C1 segment of cervical spinal cord (tissue), 14 donors: ENCODE results near the gene RWDD4.
A peak's percentile ranks its signal among the peaks of the same experiment; 100 is the strongest.

Source experiments
- DNase-seq, 14 donors: peaks; one replicate each; lab custom pipeline; 2025; lab: John Stamatoyannopoulos, UW

RWDD4 gene

DNA sequence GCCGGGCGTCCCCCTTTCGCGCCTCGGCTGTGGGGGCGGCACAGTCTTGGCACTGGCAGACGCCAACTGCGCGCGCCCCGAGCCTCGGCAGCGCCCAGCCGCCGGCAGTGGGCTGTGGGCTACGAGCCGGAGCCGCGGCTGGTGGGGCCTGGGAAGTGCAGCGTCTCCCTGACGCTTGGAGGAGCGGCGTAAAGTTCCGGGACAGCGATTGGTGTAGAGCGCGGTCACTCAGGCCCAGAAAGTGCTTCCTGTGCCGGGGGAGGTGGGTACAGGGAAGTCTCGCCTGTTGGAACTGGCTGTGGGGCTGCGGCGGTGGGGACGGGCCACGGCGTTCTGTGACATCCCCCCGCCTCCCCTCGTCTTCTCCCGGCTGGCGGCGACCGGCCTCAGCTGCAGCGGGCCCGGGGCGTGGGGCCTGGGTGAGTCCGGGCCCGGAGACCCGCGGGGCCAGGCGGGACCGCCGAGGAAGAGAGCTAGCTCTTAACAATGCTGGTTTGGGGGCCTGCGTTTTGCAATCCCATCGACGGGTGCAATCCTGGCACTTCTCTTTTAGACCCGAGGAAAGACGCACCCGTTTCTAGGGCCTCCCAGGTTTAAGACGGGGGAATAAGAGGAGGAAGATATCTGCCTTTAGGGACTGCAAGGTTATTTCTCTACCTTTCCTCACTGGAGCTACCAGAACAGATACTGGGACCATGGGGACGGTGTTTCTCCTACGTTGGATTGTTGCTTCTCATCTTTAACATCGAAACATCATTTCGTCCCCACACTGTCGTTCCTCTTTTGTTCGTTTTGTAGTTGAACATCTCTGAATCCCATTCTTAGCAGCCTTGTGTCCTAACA is at the start of gene RWDD4, which contains the start of gene TRAPPC11:
Gene RWDD4 (minus strand): TSS at position 157 of the 843 bp plus-strand sequence. CDS start 233 bp downstream, outside the sequence.
Gene TRAPPC11 (plus strand): TSS at position 265 of the 843 bp plus-strand sequence. CDS start 4,575 bp downstream, outside the sequence.
- peak; percentile 44 to 96 (median 91) for DNase-seq

DNA sequence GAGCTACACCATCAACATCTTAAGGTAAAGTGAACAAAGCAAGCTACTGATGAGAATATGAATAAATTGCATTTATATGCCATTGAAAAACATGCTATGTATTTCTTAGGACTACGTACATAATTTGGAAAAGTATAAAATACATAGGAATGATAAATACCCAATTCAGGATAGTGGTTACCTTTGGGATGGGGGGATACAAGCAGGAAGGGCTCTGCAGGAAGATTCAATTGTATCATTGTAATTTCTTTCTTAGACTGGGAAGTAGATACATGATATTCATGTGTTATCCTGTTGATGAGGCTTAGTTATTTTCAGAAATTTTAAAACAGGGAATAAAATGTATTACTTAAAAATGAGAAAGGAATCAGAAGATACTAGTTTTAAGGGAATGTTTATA is 43.5 kb upstream of the RWDD4 start:
- no peak for DNase-seq

DNA sequence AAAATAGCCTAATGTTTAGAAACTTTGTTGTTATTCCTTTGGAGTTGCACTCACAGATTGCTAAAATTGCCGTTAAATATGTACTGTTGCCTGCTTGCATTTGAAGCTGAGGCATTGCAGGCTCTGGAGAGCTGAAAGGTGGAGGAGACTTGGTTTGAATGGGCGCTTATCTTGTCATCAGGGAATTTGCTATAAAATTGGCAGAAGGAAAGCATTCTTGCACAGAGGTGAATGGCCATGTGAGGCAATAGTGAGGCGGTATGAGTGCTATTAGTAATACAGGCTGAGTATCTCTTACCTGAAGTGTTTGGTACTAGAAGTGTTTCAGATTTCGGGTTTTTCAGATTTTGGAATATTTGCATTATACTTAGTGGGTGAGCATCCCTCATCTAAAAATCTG is 41.4 kb upstream of the RWDD4 start:
- DNase-seq, result no peak

DNA sequence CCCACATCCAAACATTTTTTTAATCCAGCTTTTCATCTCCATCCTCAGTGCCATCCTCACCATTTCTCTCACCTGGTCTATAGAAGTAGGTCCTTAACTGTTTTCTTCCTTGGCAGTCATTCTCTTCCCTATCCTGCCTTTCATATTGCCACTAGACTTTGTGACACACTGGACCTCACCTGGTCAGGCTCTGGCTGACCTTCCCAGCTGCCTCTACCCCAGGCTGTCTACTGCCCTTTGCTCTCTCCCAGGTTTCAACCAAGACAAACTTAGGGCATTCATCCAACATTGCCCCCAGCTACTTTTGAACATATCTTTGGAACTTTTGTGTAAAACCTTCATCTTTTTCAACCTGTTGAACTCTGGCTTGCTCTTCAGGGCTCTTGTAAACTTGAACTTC is 39.9 kb upstream of the RWDD4 start:
- DNase-seq, result no peak

DNA sequence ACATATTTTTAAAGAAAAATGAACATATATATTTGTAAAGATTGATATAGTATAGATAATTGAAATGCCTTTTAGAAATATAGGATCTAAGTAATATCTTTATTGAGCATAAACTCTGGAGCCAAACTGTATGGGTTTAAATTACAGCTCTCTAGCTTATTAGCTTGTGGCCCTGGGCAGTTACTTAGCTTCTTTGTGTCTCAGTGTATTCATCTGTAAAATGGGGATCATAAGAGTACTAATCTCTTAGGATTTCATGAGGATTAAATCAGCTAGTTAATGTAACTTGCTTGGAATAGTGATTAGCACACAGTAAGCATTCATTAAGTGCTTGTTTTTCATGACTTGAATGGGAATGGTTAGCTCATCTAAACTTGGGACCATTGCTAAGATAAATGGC is 32.9 kb upstream of the RWDD4 start:
- no peak for DNase-seq

DNA sequence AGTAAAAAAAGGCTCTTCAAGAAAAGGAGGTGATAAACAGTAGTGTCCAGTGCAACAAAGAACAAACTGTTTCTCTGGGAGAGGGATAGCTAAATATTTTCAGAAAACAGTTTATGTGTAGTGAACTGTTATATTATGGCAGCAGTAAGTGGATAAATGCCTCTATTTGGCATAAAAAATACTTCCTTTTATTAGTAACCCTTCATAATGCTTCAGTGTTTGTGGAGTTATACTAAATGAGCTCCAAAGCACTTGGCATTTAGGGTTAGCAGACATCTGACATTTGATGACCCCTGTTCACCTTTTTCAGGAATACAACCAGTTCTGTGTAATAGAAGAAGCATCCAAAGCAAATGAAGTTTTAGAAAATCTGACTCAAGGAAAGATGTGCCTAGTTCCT is 32.0 kb upstream of the RWDD4 start:
- DNase-seq, result no peak

DNA sequence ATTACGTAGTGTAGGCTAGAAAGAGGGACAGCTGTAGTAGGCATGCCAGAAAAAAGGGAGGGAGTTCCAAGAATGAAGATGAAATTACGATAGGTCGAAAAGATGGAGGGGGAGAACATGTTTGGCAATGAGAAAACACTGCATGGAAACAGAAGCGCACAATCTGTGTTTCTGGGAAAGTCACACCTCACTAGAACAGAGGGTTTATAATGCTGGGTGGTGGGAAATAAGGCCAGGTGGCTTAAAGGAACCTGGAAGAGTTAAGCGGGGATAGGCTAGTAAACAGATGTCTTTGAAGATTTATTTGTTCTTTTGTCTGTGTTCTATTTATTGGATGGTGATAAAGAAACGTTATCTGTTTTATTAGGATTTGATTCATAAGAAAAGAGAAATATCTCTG is 29.2 kb upstream of the RWDD4 start:
- DNase-seq, result no peak

DNA sequence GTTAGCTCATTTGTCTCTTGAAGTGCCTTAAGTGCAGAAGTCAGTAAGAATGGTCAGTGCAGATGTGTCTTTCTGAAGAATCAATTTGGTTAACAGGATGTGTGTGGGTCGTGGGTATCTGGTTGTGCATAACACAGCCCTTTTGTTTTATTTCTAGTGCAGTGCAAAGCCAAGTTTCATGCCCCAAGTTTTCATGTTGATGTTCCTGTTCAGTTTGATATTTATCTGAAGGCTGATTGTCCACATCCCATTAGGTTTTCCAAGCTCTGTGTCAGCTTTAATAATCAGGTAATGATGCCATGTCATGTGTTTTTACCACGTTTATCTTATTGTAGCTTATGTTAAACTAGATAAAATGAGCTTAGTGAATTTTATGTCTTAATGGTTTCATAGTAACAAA is 27.5 kb upstream of the RWDD4 start:
- DNase-seq, result no peak

DNA sequence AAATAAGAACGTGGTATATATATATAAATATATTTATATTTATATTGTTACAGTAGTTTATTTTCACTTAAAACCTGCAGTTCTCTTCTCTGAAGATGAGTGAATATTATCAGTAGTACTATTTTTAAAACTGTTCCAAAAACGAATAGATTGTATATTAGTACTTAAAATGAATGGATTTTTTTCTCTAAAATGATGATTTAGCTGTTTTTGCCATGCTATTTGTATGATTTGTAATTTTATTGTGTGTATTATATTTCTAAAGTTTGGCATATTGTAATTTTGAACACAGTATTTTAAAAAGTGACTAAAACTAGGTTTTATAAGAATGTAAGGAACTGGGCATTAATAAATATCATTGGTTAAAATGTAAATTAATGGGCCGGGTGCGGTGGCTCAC is 22.1 kb upstream of the RWDD4 start:
- no peak for DNase-seq

DNA sequence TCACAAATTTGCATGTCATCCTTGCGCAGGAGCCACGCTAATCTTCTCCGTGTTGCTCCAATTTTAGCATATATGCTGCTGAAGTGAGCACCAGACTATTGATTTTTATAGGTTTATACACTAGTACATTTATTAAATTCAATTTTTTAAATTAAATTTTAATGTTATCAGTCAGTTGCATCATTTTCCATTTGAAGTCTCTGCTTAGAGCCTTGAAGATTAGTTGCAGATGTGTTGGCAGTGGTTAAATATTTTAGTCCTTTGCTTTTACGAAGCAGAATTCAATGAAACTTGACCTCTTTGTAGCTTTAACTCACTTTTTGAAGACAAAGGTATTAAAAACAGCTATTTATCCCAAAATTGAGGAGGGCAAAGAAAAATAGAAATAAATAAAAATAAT is 16.6 kb upstream of the RWDD4 start:
- no peak for DNase-seq

DNA sequence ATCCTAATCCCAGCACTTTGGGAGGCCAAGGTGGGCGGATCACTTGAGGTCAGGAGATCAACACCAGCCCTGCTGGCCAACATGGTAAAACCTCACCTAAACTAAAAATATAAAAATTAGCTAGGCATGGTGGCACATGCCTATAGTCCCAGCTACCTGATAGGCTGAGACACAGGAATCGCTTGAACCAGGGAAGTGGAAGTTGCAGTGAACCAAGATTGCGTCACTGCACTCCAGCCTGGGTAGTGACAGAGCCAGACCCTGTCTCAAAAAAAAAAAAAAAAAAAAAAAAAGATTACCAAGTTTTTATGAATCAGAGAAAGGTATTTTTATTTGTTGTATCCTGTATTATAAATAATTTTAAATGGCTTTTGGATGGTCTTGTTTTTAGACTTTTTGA is 15.2 kb upstream of the RWDD4 start:
- DNase-seq, result no peak

DNA sequence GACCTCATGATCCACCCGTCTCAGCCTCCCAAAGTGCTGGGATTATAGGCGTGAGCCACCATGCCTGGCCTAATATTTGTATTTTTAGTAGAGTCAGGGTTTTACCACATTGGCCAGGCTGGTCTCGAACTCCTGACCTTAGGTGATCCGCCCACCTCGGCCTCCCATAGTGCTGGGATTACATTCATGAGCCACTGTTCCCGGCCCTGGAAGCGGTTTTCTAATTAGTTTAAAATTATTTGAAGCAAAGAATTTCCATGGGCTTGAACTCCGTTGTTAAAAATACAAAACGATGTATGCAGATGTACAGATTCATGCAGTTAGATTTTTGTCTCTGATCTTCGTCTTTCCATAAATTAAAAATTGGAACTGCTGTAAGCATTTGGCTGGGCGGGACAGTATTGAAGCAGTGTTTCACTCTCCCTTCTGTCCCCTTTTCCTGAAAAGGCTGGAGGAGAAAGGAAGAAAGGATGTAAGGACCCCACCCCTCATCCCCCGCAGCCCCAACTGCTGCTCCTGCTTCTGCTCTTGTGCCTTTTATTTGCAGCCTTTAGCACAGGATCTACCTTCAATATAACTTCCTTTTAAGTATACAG is 12.1 kb upstream of the RWDD4 start:
- no peak for DNase-seq

DNA sequence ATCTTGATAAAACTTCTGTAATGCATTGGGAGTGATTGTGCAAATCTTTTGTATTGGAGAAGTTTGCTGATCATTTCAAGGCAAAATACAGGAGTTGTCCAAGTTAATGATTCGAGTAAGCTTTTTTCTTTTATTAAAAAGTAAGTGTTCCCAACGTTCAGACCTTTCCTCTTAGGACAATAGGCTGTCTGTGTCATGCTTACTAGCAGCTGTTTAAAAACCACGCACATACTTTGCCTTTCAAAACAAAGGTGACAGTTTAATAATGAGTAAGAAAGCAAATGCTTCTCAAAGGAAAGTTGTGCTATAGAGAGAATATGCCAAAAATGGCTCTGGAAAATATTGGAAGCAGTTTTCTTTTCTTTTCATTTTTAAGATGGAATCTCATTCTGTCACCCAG is 11.3 kb upstream of the RWDD4 start:
- DNase-seq, result no peak

DNA sequence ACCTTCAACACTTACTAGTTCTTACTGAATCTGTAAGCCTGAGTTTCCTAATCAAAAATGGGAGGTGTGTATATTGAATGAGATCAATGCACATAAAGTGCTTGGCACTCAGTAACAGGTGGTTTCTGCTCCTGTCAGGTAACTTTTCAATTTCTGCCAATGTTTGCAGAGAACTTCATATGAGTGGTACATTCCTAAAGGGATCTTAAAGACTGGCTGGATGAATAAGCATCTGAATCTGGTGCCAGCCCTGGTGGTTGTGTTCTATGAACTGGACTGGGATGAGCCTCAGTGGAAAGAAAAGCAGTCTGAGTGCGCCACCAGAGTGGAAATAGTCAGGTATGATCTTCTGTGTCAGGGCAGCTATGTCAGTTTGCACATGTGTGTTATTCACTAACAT is 7.1 kb upstream of the RWDD4 start:
- DNase-seq, result no peak

DNA sequence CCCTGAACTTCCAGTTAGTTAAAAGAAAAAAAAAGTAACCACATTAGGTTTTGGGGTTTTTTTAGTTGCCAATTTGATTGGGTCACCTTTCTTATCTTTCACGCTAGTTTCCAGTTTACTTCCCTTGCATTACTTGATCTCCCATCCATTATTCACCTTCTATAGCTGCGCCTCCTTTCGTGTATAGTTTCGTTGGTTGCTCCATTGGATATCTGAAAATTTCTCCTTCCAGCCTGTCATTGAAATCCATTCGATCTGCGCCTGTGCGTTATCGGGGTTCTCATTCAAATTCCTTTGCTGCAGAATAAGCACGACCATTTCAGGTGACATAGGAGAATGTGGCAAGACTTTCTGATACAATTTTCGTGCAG is 872 bp upstream of the RWDD4 start:
- peak in 1 of 14 donors; percentile 35 for DNase-seq

DNA sequence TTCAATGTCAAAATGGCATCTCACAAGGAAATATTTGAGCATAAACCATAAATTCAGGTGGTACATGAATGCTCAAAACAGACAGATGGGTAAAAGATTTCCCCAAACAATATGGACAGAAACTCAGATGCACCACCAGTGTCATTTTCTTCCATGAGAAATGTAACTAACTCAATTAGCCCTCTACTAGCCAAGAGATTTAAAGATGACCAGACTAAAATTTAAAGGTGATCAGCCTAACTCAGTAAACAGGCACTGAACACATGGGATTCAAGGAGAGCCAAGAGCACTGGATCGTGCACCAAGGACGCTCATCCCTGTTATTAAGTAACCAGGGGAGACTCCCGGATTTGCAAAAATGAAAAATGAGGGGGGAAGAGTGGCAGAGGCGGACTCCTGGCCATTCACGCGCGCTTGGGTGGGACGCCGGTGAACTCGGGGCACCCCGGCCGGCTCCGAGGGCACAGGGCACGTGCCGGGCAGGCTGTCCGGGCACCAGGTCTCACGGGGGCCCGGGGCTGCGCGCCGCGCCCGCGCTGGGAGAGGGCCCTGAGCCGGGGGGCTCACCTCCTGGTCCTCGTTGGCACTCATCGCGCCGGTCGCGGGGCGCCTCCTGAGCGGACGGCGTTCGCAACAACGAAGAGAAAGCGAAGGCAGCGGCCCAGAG is 490 bp downstream of the RWDD4 start:
- peak in 8 of 14 donors; percentile 5 to 62 (median 38) for DNase-seq

DNA sequence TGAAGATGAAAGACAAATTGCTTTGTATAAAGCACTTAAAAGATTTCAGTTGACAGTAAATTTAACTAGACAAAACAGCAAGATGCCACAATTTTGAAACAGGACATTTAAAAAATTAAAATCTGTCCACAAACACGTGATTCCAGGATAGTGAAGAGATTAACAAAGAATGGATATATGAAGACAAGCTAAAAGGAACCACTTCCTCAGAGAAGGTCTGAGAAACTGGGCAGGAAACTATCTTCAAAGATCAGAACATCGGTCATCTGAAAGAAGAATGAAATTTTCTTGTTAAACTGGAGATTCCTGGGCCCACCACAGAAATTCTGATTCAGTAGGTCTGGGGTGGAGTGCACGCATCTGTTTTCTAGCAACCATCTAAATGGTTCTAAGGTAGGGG is 1.4 kb downstream of the RWDD4 start:
- DNase-seq, result no peak

DNA sequence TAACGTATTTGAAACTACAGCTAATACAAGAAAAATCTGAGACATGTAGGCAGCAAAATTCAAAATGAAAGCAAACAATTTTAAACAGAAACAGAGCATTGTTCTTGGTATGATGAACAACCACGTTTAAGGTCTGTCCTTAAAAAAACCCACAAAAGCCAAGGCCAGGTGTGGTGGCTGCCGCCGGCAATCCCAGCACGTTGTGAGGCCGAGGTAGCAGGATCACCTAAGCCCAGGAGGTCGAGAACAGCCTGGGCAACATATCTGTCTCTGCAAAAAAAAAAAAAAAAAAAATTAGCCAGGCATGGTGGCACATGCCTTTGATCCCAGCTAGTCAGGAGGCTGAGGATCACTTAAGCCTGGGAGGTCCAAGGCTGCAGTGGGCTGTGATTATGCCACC is 13.7 kb downstream of the RWDD4 start:
- DNase-seq, result no peak

DNA sequence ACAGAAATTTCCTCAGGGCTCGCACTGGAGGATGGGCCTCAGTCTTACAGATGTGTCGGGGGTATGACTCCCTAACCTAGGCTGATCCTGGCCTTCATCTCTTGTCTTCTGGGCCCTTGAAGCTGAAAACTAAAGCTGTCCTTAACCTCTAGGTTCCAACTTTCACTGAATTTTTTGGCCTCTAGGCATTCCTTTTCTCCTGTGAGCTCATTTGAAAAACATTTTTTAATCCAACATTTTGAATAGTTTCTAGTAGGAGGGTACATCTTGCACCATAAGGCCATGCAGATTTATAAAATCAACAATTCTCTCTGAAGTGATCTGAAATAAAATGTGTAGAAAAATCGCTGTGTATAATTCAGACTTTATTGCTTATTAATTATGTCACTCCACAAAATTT is 19.7 kb downstream of the RWDD4 start:
- no peak for DNase-seq

DNA sequence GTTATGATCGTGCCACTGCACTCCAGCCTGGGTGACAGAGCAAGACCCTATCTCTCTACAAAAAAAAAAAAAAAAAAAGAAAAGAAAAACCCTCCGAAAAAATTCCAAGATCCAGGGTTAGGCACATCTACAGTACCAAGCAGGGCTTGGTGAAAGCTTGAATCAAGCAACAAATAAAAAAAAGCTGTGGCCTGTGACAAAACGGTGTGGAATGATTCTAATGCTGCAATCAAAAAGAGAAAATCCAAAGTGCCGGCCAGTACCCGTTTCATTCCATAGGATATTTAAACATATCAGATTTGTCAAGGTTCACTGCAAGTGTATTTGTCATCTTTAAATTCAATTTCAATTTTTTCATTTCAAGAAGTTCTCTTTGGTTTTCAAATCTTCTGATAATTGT is 20.5 kb downstream of the RWDD4 start:
- no peak for DNase-seq

DNA sequence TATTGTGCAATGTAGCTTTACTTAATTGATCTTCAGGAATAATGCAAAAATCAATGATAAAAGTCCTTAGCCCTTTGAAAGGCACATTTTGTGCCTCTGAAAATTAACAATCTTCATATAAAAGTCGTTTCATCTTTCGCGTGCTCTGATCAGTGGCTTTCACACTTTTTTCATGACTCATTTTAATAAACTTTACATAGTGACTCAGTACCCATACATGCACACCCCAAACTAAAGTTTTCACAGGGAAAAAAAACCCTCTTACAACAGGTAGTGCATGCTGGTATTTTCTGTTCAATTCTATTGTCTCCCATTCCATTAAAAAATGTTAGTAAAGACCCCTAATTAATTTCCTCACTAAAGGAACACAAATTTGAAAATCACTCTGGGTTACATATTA is 21.5 kb downstream of the RWDD4 start:
- DNase-seq, result no peak

DNA sequence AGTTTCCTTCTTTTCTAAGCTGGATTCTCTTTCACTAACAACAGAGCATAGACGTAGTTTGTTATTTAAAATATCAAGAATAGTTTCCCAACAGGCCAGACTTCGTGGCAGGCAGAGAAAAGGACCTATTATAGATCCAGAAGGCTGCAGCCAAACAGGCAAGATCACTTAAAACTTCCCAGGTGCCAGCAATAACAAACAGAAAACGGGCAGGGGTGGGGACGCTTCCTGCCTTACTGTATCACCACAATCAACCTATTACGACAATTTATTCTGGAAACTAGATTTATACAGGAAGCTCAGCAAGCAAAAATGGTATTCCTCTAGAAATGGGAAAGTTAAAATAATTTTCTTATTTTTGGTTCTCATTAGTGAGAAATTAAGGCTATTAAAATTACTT is 22.1 kb downstream of the RWDD4 start:
- DNase-seq, result peak in 1 of 14 donors; percentile 62

DNA sequence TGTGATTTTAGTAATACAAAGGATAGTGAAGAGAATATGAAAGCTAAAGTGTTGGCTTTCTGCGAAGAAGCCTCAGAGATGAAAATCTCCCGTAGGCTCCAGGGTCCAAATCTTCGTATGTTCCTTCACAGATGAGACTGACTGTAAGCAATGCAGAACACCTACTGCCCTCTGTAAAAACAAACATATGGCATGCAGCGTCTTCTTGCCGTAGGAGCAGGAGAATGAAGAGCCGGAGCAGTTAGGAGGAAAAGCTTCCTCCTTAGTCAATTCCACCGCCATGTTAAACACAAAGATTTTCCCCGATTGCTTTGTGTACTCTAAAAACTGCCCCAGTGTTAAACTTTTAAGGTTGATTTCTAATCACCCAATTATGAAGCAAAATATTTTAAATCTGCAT is 22.5 kb downstream of the RWDD4 start:
- peak in 1 of 14 donors; percentile 62 for DNase-seq
